Activated CD8-positive, alpha-beta memory T cell treated with anti-CD3 and anti-CD28 coated beads, Interleukin-2, amount 10 ng/mL, durations not matched to agents 7 days and 5 days (primary cell): ENCODE data around the gene SREBF1. TPM values are rescaled to one million over a fixed set of nuclear protein-coding genes. Genes with fewer than 3 reads are reported as not detected.

Source experiments
- ATAC-seq: fragments of 150-1000 bp; cut with Tn5 transposase; one replicate; pipeline ENCODE4 v1.10.0; 2021; ENCODE audit warnings: moderate library complexity
- CTCF ChIA-PET: fragments of 350-600 bp; sonication (Branson Sonifier 250); formaldehyde crosslinking; loops from one replicate; lab custom pipeline; 2021; ENCODE audit warnings: antibody characterized with exemption; lab: Charles Lee
- DNase-seq: peaks from one replicate; pipeline ENCODE4 v3.0.0-alpha.2; 2020
- H3K27ac Mint-ChIP-seq: one replicate; pipeline ENCODE4 v1.8.0; 2021; ENCODE audit warnings: mild to moderate bottlenecking, mixed read lengths
- H3K27me3 Mint-ChIP-seq: one replicate; pipeline ENCODE4 v1.8.0; 2021; ENCODE audit warnings: mixed read lengths
- H3K36me3 Mint-ChIP-seq: one replicate; pipeline ENCODE4 v1.8.0; 2021; ENCODE audit warnings: mild to moderate bottlenecking, mixed read lengths
- H3K4me1 Mint-ChIP-seq: one replicate; pipeline ENCODE4 v1.8.0; 2021; ENCODE audit warnings: mixed read lengths
- H3K4me3 Mint-ChIP-seq: one replicate; pipeline ENCODE4 v1.8.0; 2021; ENCODE audit warnings: mild to moderate bottlenecking, moderate library complexity, mixed read lengths
- H3K9me3 Mint-ChIP-seq: one replicate; pipeline ENCODE4 v1.8.0; 2022; ENCODE audit warnings: low read depth, mixed read lengths
- total RNA-seq, 2 experiments: library from RNA; stranded (reverse); gene quantifications; one replicate each; pipeline ENCODE4 v1.2.3, GENCODE V29; 2021

The SREBF1 gene
- total RNA-seq, 2 experiments from 2014 or later: 90.6 to 184 TPM

DNA sequence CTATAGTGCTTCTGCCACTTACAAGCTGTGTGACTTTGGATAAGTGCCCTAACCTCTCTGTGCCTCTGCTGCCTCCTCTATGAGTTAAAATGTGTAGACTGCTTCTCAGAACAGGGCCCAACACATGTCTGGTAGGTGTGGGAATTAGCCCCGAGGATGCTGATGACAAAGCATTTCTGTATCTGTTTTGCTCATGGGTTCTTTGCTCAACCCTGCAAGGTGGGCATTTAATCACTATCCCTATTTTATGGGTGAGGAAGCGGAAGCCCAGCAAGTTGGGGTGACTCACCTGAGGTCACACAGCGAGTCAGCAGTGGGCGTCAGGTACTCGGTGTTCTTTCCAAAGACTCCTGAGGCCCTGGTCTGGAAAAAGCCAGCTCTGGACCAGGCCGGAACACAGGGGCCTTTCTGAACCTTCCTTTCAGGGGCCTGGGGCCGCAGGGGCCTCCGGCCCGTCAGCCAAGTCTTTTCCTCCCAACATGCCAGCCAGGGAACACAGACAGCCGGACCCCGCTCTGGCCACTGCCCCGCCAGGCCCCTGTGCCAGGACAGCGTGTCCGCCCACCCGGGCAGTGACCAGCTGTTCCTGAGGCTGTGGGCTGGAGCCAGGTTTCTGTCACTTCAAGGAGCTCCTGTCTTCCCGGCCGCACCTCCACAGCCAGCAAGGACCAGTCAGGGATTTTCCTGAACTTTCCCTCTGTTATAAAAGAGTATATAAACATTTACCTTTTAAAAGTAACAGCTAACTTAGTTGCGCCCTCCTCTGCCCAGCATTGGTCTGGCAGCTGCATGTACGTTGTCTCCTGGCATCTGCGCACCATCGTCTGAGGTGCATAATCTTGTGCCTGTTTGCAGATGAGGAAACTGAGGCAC is 62.5 kb downstream of the SREBF1 start:
- CTCF ChIA-PET: interaction anchor here (0.8 to 1.2 kb wide), 2 partner anchors 45 to 91 kb away, joined by 3 read pairs; no protein-coding TSS in a partner anchor
- Mint-ChIP-seq H3K9me3 (no peaks in the 10 kb centered on the region), H3K27me3 (no peaks in the 10 kb centered on the region), H3K4me1 (peaks cover 5% of the 10 kb centered on the region), H3K4me3 (no peak overlapping the region), H3K27ac (no peak overlapping the region), H3K36me3 (no peaks in the 10 kb centered on the region)
- ATAC-seq: no peak
- no peak for DNase-seq

DNA sequence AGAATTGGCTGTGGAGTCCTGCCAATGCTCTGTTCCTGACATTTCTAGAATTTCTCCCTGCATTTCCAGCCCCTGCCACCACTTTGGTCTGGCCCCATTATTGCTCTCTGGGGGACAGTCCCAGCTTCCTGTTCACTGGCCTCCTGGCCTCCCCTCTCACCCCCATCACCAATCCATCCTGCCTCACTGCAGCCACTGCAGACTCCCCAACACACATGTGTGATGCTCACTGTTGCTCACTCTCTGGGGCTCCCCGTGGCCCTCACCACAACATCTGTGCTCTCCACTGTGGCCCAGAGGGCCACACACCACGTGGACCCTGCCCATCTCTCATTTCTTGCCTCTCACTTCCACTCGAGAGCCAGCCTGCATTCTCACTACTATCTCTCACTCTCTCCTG is 64.6 kb downstream of the SREBF1 start:
- no peaks in the 10 kb centered on the region for H3K9me3 Mint-ChIP-seq
- no peak overlapping the region for H3K27ac Mint-ChIP-seq
- CTCF ChIA-PET: no interaction called here
- H3K4me1 Mint-ChIP-seq: peaks cover 5% of the 10 kb centered on the region
- no peaks in the 10 kb centered on the region for H3K36me3 Mint-ChIP-seq
- no peaks in the 10 kb centered on the region for H3K27me3 Mint-ChIP-seq
- no peak for ATAC-seq
- H3K4me3 Mint-ChIP-seq: no peak overlapping the region
- DNase-seq: no peak

- H3K4me1 Mint-ChIP-seq: peaks cover 5% of the 10 kb centered on the region
- no peak overlapping the region for H3K4me3 Mint-ChIP-seq
- no peak for DNase-seq
- no peaks in the 10 kb centered on the region for H3K36me3 Mint-ChIP-seq
- H3K9me3 Mint-ChIP-seq: no peaks in the 10 kb centered on the region
- CTCF ChIA-PET: no interaction called here
- no peak overlapping the region for H3K27ac Mint-ChIP-seq
- no peak for ATAC-seq
- H3K27me3 Mint-ChIP-seq: no peaks in the 10 kb centered on the region
Measured at GRCh38 chr17:17771498-17772201, 65.1 kb downstream of the SREBF1 start.

DNA sequence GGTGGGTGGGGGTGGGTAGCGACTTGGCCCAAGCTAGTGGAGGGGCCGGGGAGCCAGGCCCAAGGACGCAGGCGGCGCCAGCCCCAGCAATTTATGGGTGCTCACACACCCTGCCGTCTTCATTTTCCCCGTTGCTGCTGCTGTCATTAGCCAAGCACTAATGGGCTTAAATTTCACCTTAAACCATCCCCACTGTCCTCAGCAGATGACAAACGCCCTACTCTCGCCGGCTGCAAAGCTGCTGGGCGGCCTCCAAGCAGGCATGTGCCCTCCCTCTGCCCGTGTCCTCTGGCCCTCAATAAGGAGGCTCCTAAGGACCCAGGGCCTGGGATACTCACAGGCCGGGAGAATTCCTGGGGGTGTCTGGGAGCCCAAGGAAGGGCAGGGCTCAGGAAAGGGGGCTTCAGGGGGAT is 66.1 kb downstream of the SREBF1 start:
- Mint-ChIP-seq H3K27ac (no peak overlapping the region), H3K4me1 (peaks cover 5% of the 10 kb centered on the region), H3K27me3 (no peaks in the 10 kb centered on the region), H3K36me3 (no peaks in the 10 kb centered on the region), H3K9me3 (no peaks in the 10 kb centered on the region), H3K4me3 (no peak overlapping the region)
- DNase-seq (no peak), ATAC-seq (no peak)
- CTCF ChIA-PET: no interaction called here

- CTCF ChIA-PET: no interaction called here
Measured at GRCh38 chr17:17769869-17770631, 66.7 kb downstream of the SREBF1 start.

GRCh38 chr17:17768424-17769088 is 68.2 kb downstream of the SREBF1 start:
- Mint-ChIP-seq H3K4me1 (peaks cover 17% of the 10 kb centered on the region), H3K27ac (no peak overlapping the region), H3K9me3 (no peaks in the 10 kb centered on the region), H3K4me3 (no peak overlapping the region), H3K27me3 (no peaks in the 10 kb centered on the region), H3K36me3 (peaks cover 2% of the 10 kb centered on the region)
- DNase-seq: no peak
- no peak for ATAC-seq
- CTCF ChIA-PET: interaction anchor here (1.5 kb wide), 1 partner anchor 40 kb away, joined by 3 read pairs; no protein-coding TSS in a partner anchor

More at GRCh38 chr17:17769869-17770631, 66.7 kb downstream of the SREBF1 start:
- no peak overlapping the region for H3K27ac Mint-ChIP-seq
- H3K4me3 Mint-ChIP-seq: no peak overlapping the region
- ATAC-seq (no peak), DNase-seq (no peak)
- no peaks in the 10 kb centered on the region for H3K27me3 Mint-ChIP-seq
- H3K9me3 Mint-ChIP-seq: no peaks in the 10 kb centered on the region
- no peaks in the 10 kb centered on the region for H3K36me3 Mint-ChIP-seq
- peaks cover 8% of the 10 kb centered on the region for H3K4me1 Mint-ChIP-seq

DNA sequence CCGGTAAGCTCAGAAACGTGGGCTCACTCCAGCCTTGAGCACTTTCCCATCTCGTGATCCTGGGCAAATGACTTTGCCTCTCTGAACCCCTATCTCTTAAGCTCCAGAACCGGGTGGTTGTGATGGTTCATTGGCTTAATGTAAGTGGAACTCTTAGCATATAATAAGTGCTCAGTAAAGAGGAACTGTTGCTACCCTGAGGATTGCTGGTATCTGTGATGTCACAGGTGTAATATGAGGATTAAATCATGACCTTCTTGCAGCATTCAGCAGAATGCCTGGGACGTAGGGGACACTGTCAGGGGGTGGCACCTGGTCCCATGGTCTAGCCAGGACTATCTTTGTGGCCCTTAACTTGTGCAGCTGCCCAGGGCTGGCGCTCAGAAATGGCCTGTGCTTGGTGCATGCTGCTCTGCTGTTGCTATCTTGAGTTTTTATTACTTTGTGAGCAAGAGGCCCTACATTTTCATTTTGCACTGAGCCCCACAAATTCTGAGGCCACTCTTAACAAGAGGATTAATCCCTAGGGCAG is 68.8 kb downstream of the SREBF1 start:
- no peaks in the 10 kb centered on the region for H3K9me3 Mint-ChIP-seq
- no peak overlapping the region for H3K27ac Mint-ChIP-seq
- H3K36me3 Mint-ChIP-seq: peaks cover 2% of the 10 kb centered on the region
- ATAC-seq (no peak), DNase-seq (no peak)
- H3K27me3 Mint-ChIP-seq: no peaks in the 10 kb centered on the region
- H3K4me1 Mint-ChIP-seq: peaks cover 19% of the 10 kb centered on the region
- CTCF ChIA-PET: interaction anchor here (1.5 kb wide), 1 partner anchor 39 kb away, joined by 3 read pairs; no protein-coding TSS in a partner anchor
- no peak overlapping the region for H3K4me3 Mint-ChIP-seq

DNA sequence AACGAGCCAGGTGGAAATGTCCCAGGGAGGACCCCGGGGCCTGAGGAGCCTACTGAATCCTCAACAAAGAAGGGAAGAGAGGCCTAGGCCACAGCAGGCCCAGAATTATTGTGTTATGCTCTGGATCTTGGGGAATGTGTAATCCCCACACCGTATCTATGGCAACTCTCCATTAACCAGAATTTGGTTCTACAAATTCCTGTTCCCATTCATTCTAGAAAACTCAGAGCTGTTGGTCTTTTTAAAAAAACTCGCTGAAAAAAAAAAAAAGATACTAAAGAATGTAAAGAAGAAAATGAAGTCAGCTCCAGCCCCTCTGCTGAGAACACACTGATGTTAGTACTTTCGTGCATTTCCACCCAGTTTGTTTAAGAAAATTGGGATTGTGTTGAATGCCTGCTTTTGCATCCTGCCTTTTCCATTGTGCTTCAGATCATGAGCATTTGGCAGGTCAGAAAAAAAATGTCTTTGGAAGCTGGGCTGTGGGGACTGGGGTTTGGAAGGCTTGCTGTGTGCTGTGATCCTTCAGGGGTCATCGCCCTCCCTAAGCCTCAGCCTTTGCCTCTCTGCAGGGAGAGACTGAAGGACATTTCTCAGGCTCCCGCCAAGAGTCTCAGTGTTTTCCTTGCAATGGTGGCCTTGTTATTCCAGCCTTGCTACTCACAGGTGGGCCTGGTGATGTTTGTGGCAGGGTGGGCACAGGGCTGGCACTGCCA is 69.5 kb downstream of the SREBF1 start:
- H3K27ac Mint-ChIP-seq: no peak overlapping the region
- no peak for ATAC-seq
- H3K27me3 Mint-ChIP-seq: no peaks in the 10 kb centered on the region
- H3K4me3 Mint-ChIP-seq: no peak overlapping the region
- H3K4me1 Mint-ChIP-seq: peaks cover 18% of the 10 kb centered on the region
- H3K36me3 Mint-ChIP-seq: peaks cover 2% of the 10 kb centered on the region
- CTCF ChIA-PET: no interaction called here
- no peaks in the 10 kb centered on the region for H3K9me3 Mint-ChIP-seq
- DNase-seq: no peak

DNA sequence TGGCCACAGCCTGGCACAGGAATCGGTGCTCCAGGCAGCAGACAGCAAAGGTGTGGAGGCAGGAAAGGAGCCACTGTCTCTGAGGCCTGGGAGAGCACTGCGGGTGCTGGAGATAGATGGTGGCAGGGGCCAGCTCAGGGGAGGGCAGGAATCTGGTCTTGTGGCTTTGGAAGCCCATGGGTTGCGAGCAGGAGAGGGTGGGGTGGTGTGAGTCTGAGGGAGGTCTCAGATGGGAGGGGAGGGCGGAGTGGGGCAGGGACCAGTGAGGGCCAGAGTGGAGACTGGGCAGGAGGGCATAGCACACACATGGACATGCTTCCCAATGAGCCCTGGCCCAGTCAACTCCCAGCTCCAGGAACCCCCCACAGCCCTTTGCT is 70.1 kb downstream of the SREBF1 start:
- CTCF ChIA-PET: no interaction called here
- no peak overlapping the region for H3K27ac Mint-ChIP-seq

DNA sequence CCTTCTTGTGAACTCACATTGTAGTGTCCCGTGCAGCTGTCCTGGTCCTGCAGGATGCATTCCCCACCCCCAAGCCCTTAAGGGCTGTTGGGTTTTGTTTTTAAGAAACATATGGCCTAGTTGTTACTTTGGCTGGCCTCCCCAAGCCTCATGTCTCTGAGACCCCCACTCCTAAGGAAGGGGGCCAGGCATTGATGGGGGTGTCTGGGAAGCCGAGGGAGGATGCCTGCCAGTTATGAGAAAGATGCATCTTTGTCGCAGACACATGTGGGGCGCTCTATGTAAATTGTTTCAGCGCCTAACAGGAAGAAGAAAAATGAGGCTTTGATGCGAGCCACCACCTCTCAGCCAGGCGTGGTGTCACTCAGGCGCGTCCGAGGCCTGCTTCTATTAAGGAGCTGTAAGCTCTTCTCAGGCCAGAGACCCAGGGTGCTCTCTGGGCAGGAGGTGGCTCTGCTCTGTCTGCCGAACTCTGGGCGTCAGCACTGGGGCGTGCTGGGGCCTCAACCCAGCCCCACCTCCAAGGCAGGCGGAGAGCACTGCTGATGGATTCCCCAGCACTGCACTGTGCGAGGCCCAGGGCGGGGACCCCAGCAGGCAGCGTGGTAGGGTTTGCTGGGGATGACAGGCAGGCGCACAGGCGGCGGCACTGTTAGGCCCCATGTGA is 70.6 kb downstream of the SREBF1 start:
- DNase-seq (no peak), ATAC-seq (no peak)
- Mint-ChIP-seq H3K4me1 (peaks cover 15% of the 10 kb centered on the region), H3K27me3 (no peaks in the 10 kb centered on the region), H3K4me3 (no peak overlapping the region), H3K36me3 (peaks cover 2% of the 10 kb centered on the region), H3K9me3 (no peaks in the 10 kb centered on the region), H3K27ac (no peak overlapping the region)
- CTCF ChIA-PET: no interaction called here

More for the DNA sequence above, 70.1 kb downstream of the SREBF1 start:
- Mint-ChIP-seq H3K27me3 (no peaks in the 10 kb centered on the region), H3K4me3 (no peak overlapping the region), H3K9me3 (no peaks in the 10 kb centered on the region), H3K36me3 (peaks cover 2% of the 10 kb centered on the region), H3K4me1 (peaks cover 15% of the 10 kb centered on the region)
- DNase-seq (no peak), ATAC-seq (no peak)

DNA sequence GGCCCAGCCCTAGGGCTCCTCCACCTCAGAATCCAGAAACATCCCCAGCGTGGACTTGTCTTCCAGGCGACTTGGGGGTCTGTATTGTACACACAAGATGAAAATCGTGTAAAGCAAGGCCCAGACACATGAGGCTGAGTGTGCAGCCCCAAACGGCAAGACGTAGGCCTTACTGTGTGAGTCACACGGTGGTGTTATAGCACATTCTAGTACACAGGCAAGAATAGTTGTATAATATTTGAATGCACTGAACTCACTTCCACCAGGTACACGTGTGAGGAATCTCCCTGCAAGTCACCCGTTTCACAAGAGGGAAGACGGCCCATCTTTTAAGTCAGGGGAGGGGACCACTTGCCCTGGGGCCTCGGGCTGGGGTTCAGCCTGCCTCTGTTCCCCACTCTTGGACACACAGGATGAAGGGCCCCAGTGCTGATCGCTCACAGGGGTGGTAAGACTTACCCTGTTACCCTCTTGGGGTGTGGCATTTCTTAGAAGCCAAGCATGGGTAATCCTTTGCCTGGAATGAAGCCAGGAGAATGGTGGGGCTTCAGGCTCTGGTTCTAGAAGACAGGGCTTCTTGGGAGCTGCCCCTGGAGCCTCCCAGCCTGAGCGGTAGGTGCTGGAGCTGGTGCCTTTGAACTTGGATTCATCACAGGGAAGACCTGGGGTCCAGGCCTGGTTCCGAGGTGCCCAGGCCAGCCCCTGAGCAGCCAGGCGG is 71.3 kb downstream of the SREBF1 start:
- DNase-seq: no peak
- Mint-ChIP-seq H3K4me3 (no peak overlapping the region), H3K4me1 (peaks cover 15% of the 10 kb centered on the region), H3K27me3 (no peaks in the 10 kb centered on the region), H3K27ac (no peak overlapping the region), H3K36me3 (peaks cover 2% of the 10 kb centered on the region), H3K9me3 (no peaks in the 10 kb centered on the region)
- ATAC-seq: no peak
- CTCF ChIA-PET: no interaction called here
